ENCODE results near the gene QRICH1.
"Not testable (repeated sequence)": the region's sequence is repeated elsewhere in the genome, so short reads cannot be mapped to it uniquely, and the experiment has no call there.

The QRICH1 gene

GRCh38 chr3:49013738-49014660 is 79.9 kb downstream of the QRICH1 start:
- Histone ChIP-seq H3K27ac (no peak overlapping the region), H3K9me3 (replicated peaks in 1 of 11) (no peaks in the 10 kb centered on the region), H3K36me3 (peaks cover 57 to 81% (median 64%) of the 10 kb centered on the region in 11 experiments), H3K4me2 (peak overlapping the region in 3 of 11 experiments; percentile 6 to 7 (median 6); a peak in 1 of 22 replicates), H4K20me1 (peaks cover 45 to 90% (median 87%) of the 10 kb centered on the region in 11 experiments), H3K4me3 (no peak overlapping the region), H3K9ac (no peak overlapping the region), H3K4me1 (peaks cover 27 to 70% (median 56%) of the 10 kb centered on the region in 10 experiments), H3K27me3 (no peaks in the 10 kb centered on the region)
- no peak for TF ChIP-seq Cebpa-rat (IDR thresholded peaks at IDR 0.05)

DNA sequence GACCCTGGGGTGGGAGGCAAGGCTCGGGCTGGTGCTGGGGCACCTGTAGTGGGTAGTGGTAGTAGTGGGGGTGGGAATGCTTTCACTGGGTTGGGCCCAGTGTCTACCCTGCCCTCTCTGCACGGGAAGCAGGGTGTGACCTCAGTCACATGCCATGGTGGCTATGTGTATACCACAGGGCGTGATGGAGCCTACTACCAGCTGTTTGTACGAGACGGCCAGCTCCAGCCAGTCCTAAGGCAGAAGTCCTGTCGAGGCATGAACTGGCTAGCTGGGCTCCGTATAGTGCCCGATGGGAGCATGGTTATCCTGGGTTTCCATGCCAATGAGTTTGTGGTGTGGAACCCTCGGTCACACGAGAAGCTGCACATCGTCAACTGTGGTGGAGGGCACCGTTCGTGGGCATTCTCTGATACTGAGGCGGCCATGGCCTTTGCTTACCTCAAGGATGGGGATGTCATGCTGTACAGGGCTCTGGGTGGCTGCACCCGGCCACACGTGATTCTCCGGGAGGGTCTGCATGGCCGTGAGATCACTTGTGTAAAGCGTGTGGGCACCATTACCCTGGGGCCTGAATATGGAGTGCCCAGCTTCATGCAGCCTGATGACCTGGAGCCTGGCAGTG is 80.6 kb downstream of the QRICH1 start:
- Histone ChIP-seq H3K36me3 (peaks cover 57 to 81% (median 65%) of the 10 kb centered on the region in 11 experiments), H3K9ac (no peak overlapping the region), H3K9me3 (replicated peaks in 1 of 11) (no peaks in the 10 kb centered on the region), H3K4me3 (no peak overlapping the region), H3K4me2 (peak overlapping the region in 3 of 11 experiments; percentile 6 to 7 (median 6); a peak in 1 of 22 replicates), H3K27ac (no peak overlapping the region), H4K20me1 (peaks cover 50 to 98% (median 95%) of the 10 kb centered on the region in 11 experiments), H3K27me3 (no peaks in the 10 kb centered on the region), H3K4me1 (peaks cover 32 to 73% (median 59%) of the 10 kb centered on the region in 10 experiments)
- TF ChIP-seq Cebpa-rat (IDR thresholded peaks at IDR 0.05): no peak

DNA sequence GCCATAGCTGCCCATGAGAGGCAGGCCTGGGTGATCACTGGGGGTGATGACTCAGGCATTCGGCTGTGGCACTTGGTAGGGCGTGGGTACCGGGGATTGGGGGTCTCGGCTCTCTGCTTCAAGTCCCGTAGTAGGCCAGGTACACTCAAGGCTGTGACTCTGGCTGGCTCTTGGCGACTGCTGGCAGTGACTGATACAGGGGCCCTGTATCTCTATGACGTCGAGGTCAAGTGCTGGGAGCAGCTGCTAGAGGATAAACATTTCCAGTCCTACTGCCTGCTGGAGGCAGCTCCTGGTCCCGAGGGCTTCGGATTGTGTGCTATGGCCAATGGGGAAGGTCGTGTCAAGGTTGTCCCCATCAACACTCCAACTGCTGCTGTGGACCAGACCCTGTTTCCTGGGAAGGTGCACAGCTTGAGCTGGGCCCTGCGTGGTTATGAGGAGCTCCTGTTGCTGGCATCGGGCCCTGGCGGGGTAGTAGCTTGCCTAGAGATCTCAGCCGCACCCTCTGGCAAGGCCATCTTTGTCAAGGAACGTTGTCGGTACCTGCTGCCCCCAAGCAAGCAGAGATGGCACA is 81.3 kb downstream of the QRICH1 start:
- H3K36me3 ChIP-seq: peaks cover 57 to 81% (median 65%) of the 10 kb centered on the region in 11 experiments
- no peak overlapping the region for H3K4me2 ChIP-seq
- H3K27ac ChIP-seq: no peak overlapping the region
- H4K20me1 ChIP-seq: peaks cover 50 to 97% (median 95%) of the 10 kb centered on the region in 11 experiments
- no peak overlapping the region for H3K9ac ChIP-seq
- H3K4me1 ChIP-seq: peaks cover 32 to 73% (median 58%) of the 10 kb centered on the region in 10 experiments
- H3K27me3 ChIP-seq: no peaks in the 10 kb centered on the region
- no peaks in the 10 kb centered on the region for H3K9me3 ChIP-seq (replicated peaks in 1 of 11)
- no peak for TF ChIP-seq Cebpa-rat (IDR thresholded peaks at IDR 0.05)
- H3K4me3 ChIP-seq: no peak overlapping the region

DNA sequence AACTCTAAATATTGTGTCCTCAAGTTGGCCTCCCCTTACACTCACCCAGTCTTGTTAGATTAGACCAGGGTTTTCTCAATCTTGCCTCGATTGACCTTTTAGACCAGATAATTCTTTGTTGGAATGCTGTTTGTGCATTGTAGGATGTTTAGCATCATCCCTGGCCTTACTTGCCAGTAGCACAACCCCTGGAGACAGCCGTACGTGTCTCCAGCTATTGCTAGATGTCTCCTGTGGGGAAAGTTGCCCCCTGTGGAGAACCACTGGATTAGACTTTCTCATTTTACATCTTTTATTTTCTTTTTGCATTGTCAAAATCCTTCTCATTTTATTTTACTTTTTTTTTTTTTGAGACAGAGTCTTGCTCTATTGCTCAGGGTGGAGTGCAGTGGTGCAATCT is 84.5 kb downstream of the QRICH1 start:
- peak overlapping the region; percentile 34 to 62 (median 51); a peak in 18 of 22 replicates for H3K4me2 ChIP-seq
- H3K4me1 ChIP-seq: peaks cover 28 to 61% (median 47%) of the 10 kb centered on the region in 10 experiments

DNA sequence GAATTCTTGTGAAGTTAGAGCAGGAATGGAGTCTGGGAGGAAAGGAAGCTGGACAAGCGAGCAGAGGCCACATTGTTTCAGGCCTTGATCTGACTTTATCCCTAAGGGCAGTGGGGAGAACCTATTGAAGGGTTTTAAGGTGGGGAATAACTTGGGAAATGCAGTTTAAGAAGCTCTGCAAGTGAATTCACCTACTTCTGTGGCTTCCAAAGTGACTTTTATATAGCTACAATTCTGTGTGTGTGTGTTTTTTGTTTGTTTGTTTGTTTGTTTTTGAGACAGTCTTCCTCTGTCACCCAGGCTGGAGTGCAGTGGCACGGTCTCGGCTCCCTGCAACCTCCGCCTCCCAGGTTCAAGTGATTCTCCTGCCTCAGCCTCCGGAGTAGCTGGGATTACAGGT is 85.2 kb downstream of the QRICH1 start:
- peak overlapping the region; percentile 87 to 99 (median 94) for H3K9ac ChIP-seq
- H3K36me3 ChIP-seq: peaks cover 27 to 45% (median 31%) of the 10 kb centered on the region in 11 experiments
- H3K27ac ChIP-seq: peak overlapping the region; percentile 23 to 99 (median 95); a peak in 20 of 22 replicates
- H3K9me3 ChIP-seq (replicated peaks in 1 of 11); H3K27me3 ChIP-seq: not testable (repeated sequence)
- peaks cover 31 to 58% (median 56%) of the 10 kb centered on the region in 11 experiments for H4K20me1 ChIP-seq
- peak overlapping the region; percentile 67 to 91 (median 80) for H3K4me3 ChIP-seq
- H3K4me1 ChIP-seq: peaks cover 28 to 54% (median 40%) of the 10 kb centered on the region in 10 experiments
- peak overlapping the region; percentile 94 to 100 (median 96) for H3K4me2 ChIP-seq

More for the DNA sequence above, 84.5 kb downstream of the QRICH1 start:
- Histone ChIP-seq H4K20me1 (peaks cover 39 to 66% (median 64%) of the 10 kb centered on the region in 11 experiments), H3K9ac (peak overlapping the region in 1 of 11 experiments; percentile 39; a peak in 2 of 22 replicates), H3K27ac (peak overlapping the region in 1 of 11 experiments; percentile 14; a peak in 1 of 22 replicates), H3K36me3 (peaks cover 35 to 52% (median 39%) of the 10 kb centered on the region in 11 experiments), H3K9me3 (replicated peaks in 1 of 11) (no peaks in the 10 kb centered on the region), H3K4me3 (no peak overlapping the region), H3K27me3 (no peaks in the 10 kb centered on the region)
- TF ChIP-seq Cebpa-rat (IDR thresholded peaks at IDR 0.05): no peak

DNA sequence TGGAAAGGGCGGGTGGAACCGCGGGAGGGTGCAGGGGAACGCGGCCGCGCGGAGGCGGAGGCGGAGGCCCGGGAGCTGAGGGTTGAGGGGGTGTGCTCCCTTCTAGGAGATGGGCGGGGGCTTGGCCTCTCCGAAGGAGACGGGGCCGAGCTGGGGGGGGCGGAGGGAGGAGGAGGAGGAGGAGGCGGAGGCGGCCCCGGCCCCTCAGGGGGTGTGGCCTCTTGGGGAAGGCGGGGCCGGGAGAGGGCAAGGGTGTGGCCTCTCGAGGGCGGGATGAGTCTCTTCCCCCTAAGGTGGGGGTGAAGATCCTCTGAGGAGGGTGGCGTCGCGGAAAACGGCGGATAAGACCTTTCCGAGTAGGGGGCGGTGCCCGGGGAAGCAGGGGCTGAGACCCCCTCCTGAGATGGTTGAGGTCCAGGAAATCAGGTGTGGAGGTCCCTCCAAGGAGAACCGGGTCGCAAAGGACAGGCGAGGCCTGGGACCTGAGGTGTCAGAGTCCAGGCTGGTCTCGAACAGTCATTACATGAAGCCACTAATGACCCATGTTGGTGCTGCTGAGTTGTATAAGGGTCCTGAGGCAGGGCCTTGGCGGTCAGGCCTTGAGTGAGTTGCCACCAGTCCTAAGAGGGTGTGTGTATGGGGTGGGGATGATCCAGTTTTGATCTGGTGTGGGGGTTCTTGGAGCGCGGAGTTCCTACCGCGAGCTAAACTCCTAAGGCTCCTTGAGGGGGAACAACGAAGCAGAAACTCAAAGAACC is 85.9 kb downstream of the QRICH1 start:
- peak overlapping the region; percentile 87 to 99 (median 95) for H3K27ac ChIP-seq
- H4K20me1 ChIP-seq: peaks cover 25 to 52% (median 50%) of the 10 kb centered on the region in 11 experiments; a peak in 21 of 22 replicates
- H3K27me3 ChIP-seq: no peaks in the 10 kb centered on the region
- peaks cover 28 to 47% (median 36%) of the 10 kb centered on the region in 10 experiments for H3K4me1 ChIP-seq
- H3K36me3 ChIP-seq: peaks cover 20 to 38% (median 25%) of the 10 kb centered on the region in 11 experiments
- H3K9ac ChIP-seq: peak overlapping the region; percentile 87 to 99 (median 94)
- H3K4me2 ChIP-seq: peak overlapping the region; percentile 94 to 100 (median 96)
- H3K4me3 ChIP-seq: peak overlapping the region; percentile 67 to 91 (median 80)
- no peak for TF ChIP-seq Cebpa-rat (IDR thresholded peaks at IDR 0.05)
- H3K9me3 ChIP-seq (replicated peaks in 1 of 11): no peaks in the 10 kb centered on the region

DNA sequence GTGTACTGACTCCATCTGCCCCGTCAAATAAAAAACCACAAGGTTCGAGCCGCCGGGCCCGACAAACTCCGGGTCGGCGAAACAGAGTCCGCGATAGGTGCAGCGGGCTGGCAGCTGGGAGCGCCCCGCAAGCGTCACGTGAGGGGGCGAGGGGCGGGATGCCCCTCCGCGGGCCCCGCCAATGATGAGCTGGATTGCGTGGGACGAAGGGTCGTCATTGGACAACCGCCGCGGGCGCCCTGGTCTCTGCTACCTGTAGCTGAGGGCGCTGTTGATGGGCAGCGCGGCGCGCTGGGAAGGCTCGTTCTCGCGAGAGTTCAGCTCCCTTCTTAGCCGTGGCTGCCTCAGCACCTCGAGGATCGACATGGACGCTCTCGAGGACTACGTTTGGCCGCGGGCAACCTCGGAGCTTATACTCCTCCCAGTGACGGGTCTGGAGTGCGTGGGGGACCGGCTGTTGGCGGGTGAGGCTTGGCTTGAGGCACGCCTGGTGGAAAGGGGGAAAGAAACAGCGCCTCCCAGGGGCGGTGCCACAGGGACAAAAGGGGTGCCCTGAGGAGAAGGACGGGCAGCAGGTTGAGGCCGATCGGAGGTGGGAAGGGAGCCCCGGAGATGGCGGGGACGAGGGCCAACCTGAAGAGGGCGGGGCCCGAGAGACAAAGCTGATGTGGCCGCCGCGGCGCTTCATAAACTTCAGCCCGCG is 86.7 kb downstream of the QRICH1 start, which contains the start of gene WDR6:
TSS of gene WDR6 (plus strand) at position 324 of the 703 bp plus-strand sequence. CDS start at position 365, 41 bp downstream.
- H4K20me1 ChIP-seq: peaks cover 17 to 44% (median 42%) of the 10 kb centered on the region in 11 experiments; a peak in 21 of 22 replicates
- peaks cover 13 to 30% (median 18%) of the 10 kb centered on the region in 11 experiments for H3K36me3 ChIP-seq
- no peaks in the 10 kb centered on the region for H3K9me3 ChIP-seq (replicated peaks in 1 of 11)
- H3K4me2 ChIP-seq: peak within 1 kb of the TSS; percentile 94 to 100 (median 96)
- H3K27me3 ChIP-seq: no peaks in the 10 kb centered on the region
- TF ChIP-seq Cebpa-rat (IDR thresholded peaks at IDR 0.05): no peak
- H3K4me1 ChIP-seq: peaks cover 28 to 44% (median 36%) of the 10 kb centered on the region in 10 experiments
- peak within 1 kb of the TSS; percentile 87 to 99 (median 95) for H3K27ac ChIP-seq
- peak within 1 kb of the TSS; percentile 87 to 99 (median 94) for H3K9ac ChIP-seq
- H3K4me3 ChIP-seq: peak within 1 kb of the TSS; percentile 67 to 91 (median 80)
